ENCODE results near the gene COQ9. TPM values are rescaled to one million over a fixed set of nuclear protein-coding genes. Genes with fewer than 3 reads are reported as not detected.

Gene COQ9
- total and polyA plus RNA-seq, 11 donors, result 126 to 436 (median 191) TPM

- H3K4me3 ChIP-seq, result no peak overlapping the region
- intact Hi-C loops (cut with DNase I), result no loop called here
- no peaks in the 10 kb centered on the region for H3K27me3 ChIP-seq
- no peak for DNase-seq
- no peaks in the 10 kb centered on the region for H3K9me3 ChIP-seq
- H3K27ac ChIP-seq, result peak overlapping the region; percentile 28 to 82 (median 64)
- 45 to 58% (median 57%) methylated on average over 5 of the region's 5 CpGs for WGBS, 4 donors
- no peak for TF ChIP-seq POLR2A (IDR thresholded peaks at IDR 0.05)
- TF ChIP-seq, protein P1, sequence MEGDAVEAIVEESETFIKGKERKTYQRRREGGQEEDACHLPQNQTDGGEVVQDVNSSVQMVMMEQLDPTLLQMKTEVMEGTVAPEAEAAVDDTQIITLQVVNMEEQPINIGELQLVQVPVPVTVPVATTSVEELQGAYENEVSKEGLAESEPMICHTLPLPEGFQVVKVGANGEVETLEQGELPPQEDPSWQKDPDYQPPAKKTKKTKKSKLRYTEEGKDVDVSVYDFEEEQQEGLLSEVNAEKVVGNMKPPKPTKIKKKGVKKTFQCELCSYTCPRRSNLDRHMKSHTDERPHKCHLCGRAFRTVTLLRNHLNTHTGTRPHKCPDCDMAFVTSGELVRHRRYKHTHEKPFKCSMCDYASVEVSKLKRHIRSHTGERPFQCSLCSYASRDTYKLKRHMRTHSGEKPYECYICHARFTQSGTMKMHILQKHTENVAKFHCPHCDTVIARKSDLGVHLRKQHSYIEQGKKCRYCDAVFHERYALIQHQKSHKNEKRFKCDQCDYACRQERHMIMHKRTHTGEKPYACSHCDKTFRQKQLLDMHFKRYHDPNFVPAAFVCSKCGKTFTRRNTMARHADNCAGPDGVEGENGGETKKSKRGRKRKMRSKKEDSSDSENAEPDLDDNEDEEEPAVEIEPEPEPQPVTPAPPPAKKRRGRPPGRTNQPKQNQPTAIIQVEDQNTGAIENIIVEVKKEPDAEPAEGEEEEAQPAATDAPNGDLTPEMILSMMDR (IDR thresholded peaks at IDR 0.05), result no peak
- peaks cover 0 to 24% (median 13%) of the 10 kb centered on the region in 12 donors for H3K4me1 ChIP-seq
- peak; percentile 43 to 86 (median 49) for ATAC-seq
- H3K36me3 ChIP-seq, result no peaks in the 10 kb centered on the region
Measured at GRCh38 chr16:57409065-57409464, 38.2 kb upstream of the COQ9 start.

- no peaks in the 10 kb centered on the region for H3K36me3 ChIP-seq
Measured at GRCh38 chr16:57409870-57410587, 37.2 kb upstream of the COQ9 start.

GRCh38 chr16:57411362-57411976, 35.8 kb upstream of the COQ9 start:
- H3K9me3 ChIP-seq, result no peaks in the 10 kb centered on the region
- no peak for ATAC-seq
- TF ChIP-seq, protein P1 (IDR thresholded peaks at IDR 0.05), result no peak
- TF ChIP-seq POLR2A (IDR thresholded peaks at IDR 0.05), result no peak
- H3K4me1 ChIP-seq, result peaks cover 0 to 27% (median 16%) of the 10 kb centered on the region in 12 donors
- H3K4me3 ChIP-seq, result no peak overlapping the region
- WGBS, 4 donors, result 40 to 81% (median 71%) methylated on average over 7 to 12 of the region's 12 CpGs
- H3K27me3 ChIP-seq, result no peaks in the 10 kb centered on the region
- H3K27ac ChIP-seq, result no peak overlapping the region
- no peaks in the 10 kb centered on the region for H3K36me3 ChIP-seq
- intact Hi-C loops (cut with DNase I), result loop anchor here in 4 of 10 donors (5.0 to 10.0 kb wide), 2 partner anchors 39 to 327 kb away; partner anchors contain the start of gene CX3CL1 (in 2 of the 4)
- DNase-seq, result no peak

More at GRCh38 chr16:57409870-57410587, 37.2 kb upstream of the COQ9 start:
- Histone ChIP-seq H3K4me3 (no peak overlapping the region), H3K4me1 (peaks cover 0 to 24% (median 13%) of the 10 kb centered on the region in 12 donors), H3K27ac (peak overlapping the region in 11 of 12 donors; percentile 28 to 82 (median 68)), H3K27me3 (no peaks in the 10 kb centered on the region), H3K9me3 (no peaks in the 10 kb centered on the region)
- no peak for TF ChIP-seq POLR2A (IDR thresholded peaks at IDR 0.05)
- TF ChIP-seq, protein P1 (IDR thresholded peaks at IDR 0.05), result peak in 1 of 12 donors; percentile 8
- 62 to 80% (median 69%) methylated on average over 8 to 14 of the region's 14 CpGs for WGBS, 4 donors
- intact Hi-C loops (cut with DNase I), result loop anchor here in 4 of 10 donors (5.0 to 10.0 kb wide), 2 partner anchors 38 to 325 kb away; partner anchors contain the start of gene CX3CL1 (in 2 of the 4)
- DNase-seq, result no peak
- ATAC-seq, result peak in 2 of 4 donors; percentile 6 to 44

DNA sequence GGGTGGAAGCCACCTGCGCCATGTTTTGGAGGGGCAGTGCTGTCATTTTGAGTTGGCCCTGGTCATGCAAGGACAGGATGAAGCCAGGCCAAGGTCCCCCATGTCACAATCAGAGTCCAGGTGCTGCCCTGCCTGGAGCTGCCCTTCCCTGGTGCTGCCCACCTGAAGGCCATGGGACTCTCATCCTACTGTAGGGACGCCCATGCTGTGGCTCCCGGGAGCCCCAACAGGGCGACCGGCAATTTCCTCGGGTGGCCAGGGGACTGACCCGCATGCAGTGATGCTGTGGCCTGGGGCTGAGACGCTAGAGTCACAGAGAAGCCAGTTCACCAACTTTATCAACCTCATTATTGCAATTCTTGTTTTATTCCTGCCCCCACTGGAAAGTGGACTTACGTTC, 34.7 kb upstream of the COQ9 start:
- DNase-seq (no peak), ATAC-seq (no peak)
- Histone ChIP-seq H3K4me3 (no peak overlapping the region), H3K9me3 (no peaks in the 10 kb centered on the region), H3K27me3 (no peaks in the 10 kb centered on the region), H3K36me3 (no peaks in the 10 kb centered on the region), H3K4me1 (peaks cover 3 to 39% (median 27%) of the 10 kb centered on the region in 12 donors), H3K27ac (no peak overlapping the region)
- no peak for TF ChIP-seq POLR2A (IDR thresholded peaks at IDR 0.05)
- TF ChIP-seq, protein P1 (IDR thresholded peaks at IDR 0.05), result no peak
- 93 to 100% (median 95%) methylated on average over 2 to 9 of the region's 9 CpGs for WGBS, 4 donors
- intact Hi-C loops (cut with DNase I), result loop anchor here in 4 of 10 donors (5.0 to 10.0 kb wide), 2 partner anchors 40 to 328 kb away; partner anchors contain the start of gene CX3CL1 (in 2 of the 4)

Measured in heart left ventricle (tissue), 16 donors.